B cell (primary cell): ENCODE data around the gene SCNN1B.

Source experiments
- CTCF ChIP-seq: fragments of 200-600 bp; IDR thresholded peaks from one replicate; pipeline ENCODE4 v1.8.0; 2022; ENCODE audit warnings: antibody characterized with exemption, mild to moderate bottlenecking
- EZH2 ChIP-seq: IDR thresholded peaks from 2 replicates; pipeline ENCODE4 v1.6.1; 2012; ENCODE audit warnings: borderline replicate concordance, low read depth, mild to moderate bottlenecking, moderate library complexity, low read length; ENCODE audit not compliant: insufficient read depth, poor library complexity, severe bottlenecking

- TF ChIP-seq CTCF (no peak), EZH2 (no peak)
Measured at GRCh38 chr16:23357761-23358290, 55.7 kb downstream of the SCNN1B start.
